Activated naive CD4-positive, alpha-beta T cell treated with Interleukin-2 at 50 U/mL for 16 hours (primary cell): ENCODE results near the gene OSBPL1A.

Experiments used
- DNase-seq: peaks from one replicate; pipeline ENCODE4 v3.0.0-alpha.2; 2020

Gene OSBPL1A

DNA sequence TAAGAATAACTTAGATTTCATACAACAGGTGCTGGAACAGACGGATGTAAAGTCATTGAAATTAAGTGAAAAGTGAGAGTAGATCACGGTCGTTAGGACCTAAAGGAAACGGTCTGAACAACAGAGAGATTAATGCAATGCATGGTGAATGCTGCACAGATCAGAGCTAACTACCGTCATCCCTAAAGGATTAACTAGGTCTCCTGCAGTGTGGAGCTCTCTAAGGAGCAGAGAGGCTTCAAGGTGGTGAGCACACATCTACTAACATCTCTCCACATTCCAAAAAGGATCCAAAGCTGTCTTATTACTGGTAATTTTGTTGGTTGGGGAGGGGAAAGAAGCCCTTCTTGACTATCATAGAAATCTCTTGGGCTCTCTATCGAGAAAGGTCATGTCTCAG is 183.5 kb downstream of the OSBPL1A start:
- DNase-seq = no peak

DNA sequence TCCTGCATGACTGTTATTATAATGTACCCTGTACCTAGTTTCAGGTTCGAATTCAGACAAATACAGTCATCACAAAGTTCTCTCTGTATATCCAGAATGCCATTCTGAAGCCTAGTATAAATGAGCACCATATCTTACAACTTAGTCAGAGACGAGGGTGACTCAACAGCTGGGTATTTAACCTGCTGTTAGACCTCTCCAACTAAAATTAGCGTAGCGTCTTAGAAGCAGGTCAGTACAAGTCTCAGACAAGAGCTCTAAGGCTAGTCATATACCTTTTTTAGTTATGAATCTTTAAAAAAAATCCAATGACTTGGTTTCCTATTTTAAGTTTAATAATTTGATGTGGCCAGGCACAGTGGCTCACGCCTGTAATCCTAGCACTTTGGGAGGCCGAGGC is 184.7 kb downstream of the OSBPL1A start:
- DNase-seq = no peak

DNA sequence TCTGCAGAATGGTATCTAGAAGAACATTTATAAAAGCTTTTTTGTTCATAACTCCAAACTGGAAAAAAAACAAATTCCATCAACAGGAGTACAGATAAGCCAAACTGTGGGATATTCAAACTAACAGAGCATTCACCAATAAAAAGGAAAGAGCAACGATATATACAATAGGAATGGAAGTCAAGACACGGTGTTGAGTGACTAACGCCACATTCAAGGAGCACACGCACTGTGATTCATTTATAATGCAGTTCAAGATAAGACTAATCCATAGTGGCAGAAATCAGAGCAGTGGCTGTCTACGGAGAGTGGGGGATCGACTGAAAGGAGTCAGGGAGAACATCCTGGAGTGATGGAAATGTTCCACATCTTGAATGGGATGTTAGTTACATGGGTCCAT is 188.1 kb downstream of the OSBPL1A start:
- DNase-seq = no peak

DNA sequence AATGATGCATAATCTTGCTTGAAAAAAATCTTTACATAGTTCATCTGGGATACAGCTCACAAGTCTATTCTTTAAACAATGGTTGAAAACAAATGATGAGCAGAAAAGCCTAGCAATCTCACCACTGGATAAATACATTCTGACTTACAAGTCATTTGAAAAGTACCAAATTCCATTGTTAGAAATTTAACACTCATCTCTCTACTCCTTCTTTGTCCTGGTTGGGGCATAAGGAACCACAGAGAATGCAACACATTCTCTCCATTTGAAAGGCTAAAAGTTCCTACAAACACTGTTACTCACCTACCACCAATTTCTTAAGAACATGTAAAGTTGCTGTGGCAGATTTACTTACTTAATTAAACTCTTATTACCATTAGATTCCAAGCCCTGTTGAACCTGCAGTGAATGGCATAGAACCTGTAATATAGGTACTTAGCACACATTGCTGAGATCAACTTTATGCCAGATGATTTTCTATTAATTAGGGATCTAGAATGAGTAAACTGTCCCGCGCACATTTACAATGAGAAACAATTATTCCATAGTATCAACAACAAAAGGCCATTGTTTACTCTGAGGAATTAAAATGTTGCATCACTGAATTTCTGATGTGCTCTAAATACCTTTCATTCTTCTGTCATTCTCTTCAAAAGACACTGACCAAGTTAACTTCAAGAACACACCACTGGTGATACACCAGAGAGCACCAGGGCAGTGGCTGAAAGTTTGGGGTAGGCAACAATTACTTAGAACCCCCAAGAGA is 189.2 kb downstream of the OSBPL1A start:
- DNase-seq = no peak

DNA sequence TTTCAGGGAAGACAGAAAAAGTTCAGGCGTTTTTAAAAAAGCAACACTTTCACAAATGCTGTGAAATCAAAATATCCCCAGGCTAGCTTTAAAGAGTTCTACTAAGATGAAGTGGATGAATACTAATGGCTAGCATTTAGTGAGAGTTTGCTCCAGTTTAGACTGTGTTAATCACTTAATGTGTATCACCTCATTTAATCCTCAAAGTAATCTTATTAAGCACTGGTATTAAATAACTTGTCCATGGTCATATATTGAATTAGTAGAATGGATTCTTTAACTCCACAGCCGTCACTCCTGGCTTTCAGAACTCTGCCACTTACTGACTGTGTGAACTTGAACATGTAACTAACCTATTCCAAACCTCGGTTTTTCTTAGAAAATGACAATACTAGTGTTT is 192.7 kb downstream of the OSBPL1A start:
- no peak for DNase-seq

DNA sequence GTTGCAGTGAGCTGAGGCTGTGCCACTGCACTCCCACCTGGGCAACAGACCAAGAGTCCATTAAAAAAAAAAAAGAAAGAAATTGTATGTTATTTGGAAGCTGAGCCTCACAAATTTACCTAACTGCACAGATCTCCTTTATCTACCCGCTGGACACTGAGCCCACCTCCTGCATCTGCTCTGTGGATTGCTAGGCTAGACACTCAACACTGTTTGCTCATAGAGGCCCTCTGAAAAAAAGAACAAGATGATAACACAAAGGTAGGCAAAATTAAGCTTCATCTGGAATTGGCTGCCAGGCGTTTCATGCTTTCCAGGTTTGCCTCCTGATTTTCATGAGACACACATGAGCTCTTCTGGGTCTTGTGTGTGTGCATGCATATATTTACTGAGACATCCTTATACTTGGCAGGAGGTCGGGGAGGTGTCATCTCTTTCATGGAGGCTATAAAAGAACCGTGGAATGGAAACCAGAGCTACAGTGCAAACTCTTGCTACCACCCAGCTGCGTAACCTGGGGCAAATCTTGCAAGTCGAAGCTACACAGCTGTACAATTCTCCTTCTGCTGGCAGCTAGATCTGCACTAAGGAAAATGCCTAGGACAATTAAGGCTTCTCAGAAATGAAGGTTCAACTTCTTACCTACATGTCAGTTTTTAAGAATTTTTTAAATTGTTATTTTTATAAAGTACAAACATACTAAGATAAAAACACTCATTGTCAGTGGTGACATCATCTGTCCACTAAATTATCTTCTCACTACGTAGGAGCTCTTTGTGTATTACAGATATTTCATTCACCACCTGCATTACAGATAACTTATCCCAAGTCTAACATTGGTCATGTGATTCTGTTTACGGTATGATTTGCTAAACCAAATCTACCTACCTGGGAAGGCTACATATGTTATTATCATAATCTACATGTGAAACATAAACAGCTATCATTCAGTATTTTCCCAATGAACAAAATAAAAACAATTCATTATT is 195.6 kb downstream of the OSBPL1A start:
- DNase-seq = no peak

DNA sequence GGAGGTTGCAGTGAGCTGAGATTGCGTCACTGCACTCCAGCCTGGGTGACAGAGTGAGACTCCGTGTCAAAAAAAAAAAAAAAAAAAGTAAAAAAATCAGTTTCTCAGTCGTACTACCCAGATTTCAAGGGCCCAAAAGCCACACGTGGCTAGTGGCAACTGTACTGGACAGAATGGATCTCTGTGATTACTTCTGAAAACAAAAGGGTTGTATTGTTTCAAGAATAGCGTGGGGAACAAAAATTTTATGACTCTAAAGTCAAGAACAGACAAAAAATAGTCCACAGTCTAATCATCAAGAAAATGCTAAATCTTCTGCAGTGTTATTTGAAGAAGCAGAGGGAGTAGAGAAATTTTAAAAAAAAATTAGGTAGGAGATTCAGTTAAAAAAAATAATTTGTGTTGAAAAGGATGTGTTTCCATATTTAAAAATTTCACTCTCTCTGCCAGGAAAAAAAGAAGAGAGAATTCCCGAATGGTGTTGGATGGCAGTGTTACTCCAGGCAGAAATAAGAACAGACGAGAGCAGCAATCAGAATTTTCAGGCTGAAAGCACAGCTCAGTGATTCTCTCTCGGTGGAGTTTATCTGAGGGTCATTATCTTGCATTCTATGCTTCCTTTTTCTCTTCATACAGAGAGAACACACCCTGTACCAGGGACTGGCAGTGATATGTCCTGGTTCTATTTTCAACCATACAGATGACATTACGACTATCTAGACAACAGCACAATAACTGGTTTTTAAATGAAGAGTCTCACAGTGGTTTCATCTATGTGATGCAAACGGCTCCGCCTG is 196.9 kb downstream of the OSBPL1A start:
- no peak for DNase-seq

DNA sequence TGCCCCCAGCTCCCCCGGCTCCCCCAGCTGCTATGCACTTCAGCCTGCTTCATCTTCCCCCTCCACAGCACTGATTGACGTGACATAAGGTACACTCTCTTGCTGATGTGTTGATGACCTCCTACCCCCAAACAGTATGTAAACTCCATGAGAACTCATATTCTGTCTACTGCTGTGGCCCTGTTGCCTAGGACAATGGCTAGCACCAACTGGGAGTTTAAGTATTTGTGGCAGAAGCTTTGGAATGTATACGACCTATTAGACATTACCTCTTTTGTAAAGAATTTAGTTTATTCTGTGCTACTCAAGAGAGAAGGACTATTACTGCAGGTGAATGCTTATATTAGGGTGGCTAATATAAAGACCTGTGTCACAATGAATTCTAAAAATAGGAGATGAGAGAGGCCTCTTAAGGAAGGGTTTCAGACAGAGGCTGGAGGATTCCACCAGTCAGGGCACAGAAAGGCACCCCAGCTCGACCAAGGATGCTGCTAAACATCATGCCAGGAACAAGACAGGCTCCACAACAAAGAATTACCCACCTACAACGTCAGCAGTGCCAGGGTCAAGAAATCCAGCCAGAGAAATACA is 198.2 kb downstream of the OSBPL1A start:
- no peak for DNase-seq

DNA sequence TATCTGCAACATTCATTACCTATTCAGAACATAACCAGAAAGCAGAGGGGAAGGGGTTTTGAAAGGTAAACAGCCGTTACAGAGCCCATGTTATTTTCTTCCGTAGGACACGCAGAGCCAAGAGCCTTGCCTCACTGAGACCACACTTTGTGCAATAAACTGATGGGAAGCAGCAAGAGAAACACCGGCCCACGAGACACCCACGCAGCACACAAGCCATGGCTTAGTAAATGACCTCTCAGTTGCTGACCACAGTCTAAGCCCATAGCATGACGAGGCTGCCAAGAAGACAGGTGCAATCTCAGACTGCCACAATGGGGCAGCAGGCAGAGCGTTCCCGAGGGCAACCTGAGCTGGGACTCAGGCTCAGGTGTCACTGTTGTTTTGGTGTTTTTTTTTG is 199.2 kb downstream of the OSBPL1A start:
- DNase-seq = no peak

DNA sequence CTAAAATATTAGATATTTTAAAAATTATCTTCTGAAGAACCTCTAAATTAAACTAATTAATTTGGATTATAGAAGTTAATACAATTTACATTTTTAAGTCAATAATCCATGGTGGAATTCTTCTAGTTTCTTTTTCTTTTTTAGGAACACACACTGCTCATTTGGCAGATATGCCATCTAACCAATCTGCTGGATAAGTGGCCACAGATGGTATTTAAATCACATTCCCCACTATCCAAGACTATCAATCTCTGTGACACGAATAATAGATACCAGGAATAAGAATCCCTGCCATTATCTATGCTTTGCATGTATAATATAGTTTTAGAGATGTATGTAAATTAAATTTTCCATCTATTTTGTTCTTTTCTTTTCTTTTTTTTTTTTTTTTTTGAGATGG is 200.2 kb downstream of the OSBPL1A start:
- no peak for DNase-seq

DNA sequence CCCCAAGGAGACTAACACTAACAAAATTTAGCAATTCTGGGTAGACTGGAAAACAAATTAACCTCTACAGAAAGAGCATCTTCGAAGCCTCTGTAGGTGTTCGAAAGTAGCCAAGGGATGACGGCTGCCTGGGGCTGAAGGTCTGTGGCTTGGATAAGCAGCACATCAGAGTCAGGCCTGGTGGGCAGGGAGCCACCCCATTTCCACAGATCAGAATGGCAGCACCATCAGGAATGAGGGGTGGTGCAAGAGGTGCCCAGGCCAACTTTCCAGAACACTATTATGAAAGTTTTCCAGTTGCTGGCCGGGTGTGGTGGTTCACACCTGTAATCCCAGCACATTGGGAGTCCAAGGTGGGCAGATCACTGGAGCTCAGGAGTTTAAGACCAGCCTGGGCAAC is 200.9 kb downstream of the OSBPL1A start:
- DNase-seq = no peak

DNA sequence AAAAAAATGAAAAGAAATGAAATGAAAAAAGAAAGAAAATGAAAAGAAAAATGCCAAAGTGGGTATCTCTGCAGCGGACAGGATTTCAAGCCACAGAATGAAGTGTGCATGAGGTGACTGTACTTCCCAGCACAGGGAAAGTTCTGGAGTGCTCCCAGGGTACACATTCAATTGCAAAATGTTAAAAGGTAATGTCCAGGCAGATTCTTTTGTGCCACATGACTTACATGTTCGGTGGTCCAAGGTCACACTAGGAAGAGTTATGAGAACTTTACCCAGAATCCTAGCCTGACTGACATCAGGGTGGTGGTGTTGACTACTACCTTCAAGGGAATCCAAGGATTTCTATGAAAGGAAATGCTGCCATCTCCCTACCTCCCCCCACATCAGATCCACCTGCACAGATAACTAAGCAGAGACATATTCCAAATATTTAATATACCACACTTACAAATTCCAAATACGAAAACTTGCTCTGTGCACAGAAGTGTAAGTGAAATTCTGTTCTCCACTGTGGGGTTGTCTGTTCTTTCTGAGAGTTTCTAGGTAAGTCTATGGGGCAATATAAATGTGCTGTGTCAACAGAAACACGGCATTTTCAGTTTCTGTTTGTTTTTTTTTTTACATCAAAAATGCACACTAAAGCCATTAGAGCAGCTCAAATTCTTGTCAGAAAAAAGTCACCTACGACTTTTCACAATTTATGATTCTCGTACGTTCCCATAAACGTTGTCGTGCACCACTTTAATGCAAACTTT is 202.1 kb downstream of the OSBPL1A start:
- DNase-seq = no peak

DNA sequence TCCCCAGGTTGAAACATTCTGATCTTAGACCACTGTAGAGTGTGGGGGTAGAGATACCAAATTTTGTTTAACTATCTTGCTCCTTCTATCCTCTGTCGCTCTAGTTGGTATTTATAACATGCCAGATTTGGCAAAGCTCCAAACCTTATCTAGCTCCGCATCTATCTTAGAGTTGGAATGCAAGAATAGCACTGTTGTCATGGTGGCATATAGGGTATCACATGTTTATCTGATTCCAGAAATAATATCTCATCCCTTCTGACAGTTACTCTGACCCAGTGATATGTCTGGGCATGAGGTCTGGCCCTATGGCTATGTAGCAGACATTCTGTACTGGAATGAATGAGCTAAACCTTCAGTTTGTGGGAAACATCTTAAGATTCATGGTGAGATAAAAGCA is 207.0 kb downstream of the OSBPL1A start:
- DNase-seq = no peak

DNA sequence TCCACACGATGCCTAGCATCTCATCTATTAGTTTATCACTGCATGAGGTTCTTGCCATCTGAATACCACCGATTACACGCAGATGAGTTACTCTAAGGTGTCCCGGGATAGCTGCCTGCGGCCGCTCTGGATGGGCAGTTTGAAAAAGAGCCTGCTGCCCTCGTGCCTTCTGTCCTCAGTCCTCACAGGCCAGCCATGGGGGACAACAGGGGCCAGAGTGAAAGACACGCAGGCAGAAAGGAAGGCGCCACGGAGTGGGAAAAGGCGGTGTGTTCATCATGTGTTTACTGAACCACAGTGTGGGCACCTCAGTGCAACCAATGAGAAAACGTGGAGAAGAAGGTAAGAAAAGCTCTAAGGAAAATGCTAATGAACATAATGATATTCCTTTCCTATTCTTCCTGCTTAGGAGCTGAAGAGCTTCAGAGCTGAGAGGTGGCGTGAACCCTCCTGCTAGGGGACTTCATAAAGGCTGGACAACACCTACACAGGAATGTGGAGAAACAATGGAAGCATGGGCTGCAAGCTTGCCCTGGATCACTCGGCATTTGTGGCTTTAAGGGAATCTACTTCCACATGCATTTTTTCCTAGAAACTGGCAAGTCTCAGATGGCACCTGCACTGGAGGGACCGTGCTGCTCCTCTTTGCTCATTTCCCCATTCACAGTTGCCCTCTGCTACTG is 207.8 kb downstream of the OSBPL1A start:
- DNase-seq = no peak

DNA sequence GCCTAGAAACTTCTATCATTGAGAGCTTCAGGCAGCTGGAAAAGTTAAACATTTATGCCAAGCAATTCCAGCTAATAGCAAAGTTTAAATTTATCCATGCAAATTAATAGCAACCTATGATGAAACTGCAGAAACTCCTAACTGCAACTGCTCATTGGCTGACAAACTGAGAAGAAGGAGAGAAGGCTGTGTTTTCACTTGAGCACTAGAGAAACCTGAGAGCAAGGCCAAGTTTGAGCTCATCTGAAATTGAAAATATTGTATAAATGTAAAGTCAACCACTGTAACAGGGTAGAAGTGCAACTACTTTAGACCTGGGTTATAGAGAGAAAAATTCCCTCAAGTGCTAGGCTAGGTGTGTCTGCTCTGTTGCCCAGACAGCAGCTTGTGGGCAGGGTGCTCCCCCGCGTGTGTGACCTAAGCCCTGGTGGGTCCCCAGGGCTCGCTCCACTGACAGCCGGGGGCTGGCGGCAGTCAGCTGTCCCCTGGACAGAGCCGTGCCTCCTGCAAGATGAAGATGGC is 208.6 kb downstream of the OSBPL1A start:
- no peak for DNase-seq

DNA sequence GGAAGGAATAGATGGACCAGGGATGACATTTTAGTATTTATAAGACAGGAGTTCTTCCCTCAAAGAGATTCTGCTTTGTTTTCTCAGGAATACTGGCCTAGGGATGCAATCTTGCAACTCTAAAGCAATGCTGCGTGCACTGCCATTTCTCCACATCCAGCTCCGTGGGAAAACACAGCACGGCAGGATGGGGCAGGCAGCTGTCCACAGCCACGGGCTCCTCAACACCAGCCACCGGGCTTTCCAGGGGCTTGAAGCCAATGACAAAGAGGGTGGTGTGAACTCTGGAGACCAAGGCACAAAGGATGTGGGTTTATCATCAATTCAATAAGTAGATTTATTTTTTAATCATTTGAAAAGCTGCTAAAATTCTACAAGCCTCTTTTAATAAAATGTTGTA is 209.5 kb downstream of the OSBPL1A start:
- DNase-seq = no peak

DNA sequence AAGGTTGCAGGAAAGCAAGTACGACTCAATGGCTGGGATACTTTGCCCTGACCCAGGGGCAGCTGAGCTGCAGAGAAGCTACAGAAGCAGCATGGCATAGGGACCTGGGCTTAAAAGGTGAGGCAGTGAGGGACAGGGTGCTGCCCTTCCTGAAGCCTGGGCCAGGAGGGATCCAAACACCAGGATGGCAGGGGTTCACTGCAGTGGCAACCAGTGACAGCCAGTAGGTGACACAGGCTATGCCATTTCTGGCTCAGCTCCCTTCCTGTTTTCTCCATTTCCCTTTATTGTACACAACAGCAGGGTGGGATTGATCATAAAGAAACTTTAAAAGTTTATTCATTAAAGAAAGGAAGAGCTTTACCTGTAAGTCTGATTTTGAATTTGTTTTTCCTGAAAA is 209.9 kb downstream of the OSBPL1A start:
- no peak for DNase-seq

DNA sequence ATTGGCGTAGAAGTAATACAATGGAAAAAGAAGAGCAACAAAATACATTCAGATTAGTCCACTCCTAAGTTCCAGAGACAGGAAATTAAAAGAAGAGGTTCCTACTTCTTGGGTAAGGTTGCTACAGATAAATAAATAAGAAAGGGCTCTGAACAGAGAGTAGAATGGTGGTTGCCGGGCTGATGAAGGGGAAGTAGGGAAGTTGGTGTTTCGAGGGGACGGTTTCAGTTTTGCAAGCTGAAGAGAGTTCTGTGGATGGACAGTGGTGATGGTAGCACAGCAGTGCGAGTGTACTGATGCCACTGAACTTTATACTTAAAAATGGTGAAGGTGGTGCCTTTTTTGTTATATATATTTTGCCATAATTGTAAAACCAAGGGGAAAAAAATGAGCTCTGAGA is 210.6 kb downstream of the OSBPL1A start:
- DNase-seq = no peak

DNA sequence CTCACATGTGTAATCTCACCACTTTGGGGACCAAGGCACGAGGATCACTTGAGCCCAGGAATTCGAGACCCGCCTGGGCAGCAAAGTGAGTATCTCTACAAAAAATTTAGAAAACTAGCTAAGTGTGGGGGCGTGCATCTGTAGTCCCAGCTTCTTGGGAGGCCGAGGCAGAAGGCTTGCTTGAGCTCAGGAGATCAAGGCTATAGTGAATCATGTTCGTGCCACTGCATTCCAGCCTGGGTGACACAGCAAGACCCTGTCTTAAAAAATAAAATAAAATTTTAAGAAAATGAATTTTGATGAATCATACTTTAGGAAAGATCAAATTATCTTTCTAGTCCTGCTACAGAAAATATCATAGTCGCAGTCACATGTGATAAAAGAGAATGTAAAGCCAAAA is 211.8 kb downstream of the OSBPL1A start:
- DNase-seq = no peak

DNA sequence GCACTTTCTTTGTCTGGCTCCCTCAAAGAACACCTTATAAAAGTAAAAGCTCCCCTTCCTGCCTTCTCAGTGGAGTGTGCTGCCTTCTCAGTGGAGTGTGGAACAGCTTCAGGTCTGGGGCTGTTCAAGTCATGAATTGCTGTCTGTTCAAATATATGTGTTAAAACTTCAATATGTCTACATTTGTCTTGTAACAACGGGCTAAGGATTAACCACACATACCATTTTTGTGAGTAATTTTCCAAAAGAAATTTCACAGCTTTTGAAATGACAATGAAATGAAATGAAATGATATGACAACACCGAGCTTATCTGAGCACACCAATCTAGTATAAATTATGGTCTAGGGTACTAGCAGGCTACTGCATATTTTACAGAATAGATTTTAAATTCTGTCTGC is 215.8 kb downstream of the OSBPL1A start:
- no peak for DNase-seq

DNA sequence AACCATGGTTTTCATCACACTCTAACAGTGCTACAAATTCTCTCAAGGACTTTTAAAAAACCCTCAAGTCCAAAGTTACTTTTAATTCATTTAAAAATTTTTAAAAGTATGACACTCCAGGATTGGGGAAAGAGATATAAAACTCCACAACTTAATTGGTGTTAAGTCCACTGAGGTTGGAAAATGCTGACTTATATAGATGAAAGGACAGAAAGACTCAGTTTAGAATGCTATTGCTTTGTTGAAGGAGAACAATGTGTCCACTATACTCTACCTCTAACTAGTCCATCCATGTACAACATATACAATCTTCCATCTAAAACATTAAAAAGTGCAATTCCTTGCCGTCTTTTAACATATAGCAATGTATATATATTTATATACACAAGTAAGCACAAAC is 217.6 kb downstream of the OSBPL1A start:
- DNase-seq = no peak
